GM12872 (cell line): ENCODE data around the gene TICRR.

ENCODE experiments used
- CTCF ChIP-seq: IDR thresholded peaks from 3 replicates; pipeline ENCODE4 v1.5.1; 2011; ENCODE audit warnings: low read depth, mild to moderate bottlenecking, low read length, moderate library complexity; ENCODE audit not compliant: insufficient read depth

The TICRR gene

GRCh38 chr15:89554247-89554646, 21.0 kb upstream of the TICRR start:
- no peak for TF ChIP-seq CTCF

- TF ChIP-seq CTCF: no peak
Measured at GRCh38 chr15:89555768-89556167, 19.5 kb upstream of the TICRR start.

GRCh38 chr15:89556413-89557262, 18.6 kb upstream of the TICRR start:
- TF ChIP-seq CTCF: peak; percentile 77

GRCh38 chr15:89559769-89560264, 15.5 kb upstream of the TICRR start:
- TF ChIP-seq CTCF: no peak

GRCh38 chr15:89566181-89566580, 9.1 kb upstream of the TICRR start:
- no peak for TF ChIP-seq CTCF

- no peak for TF ChIP-seq CTCF
Measured at GRCh38 chr15:89566621-89567294, 8.5 kb upstream of the TICRR start.

GRCh38 chr15:89569090-89569745, 6.1 kb upstream of the TICRR start:
- TF ChIP-seq CTCF: no peak
